Loucy (cell line): ENCODE measurements around the gene RNF126.

Experiments
- H2AFZ ChIP-seq: fragments of 200-600 bp; sonication (generic); 2 replicates; pipeline ENCODE4 v1.6.0; 2016; ENCODE audit warnings: antibody characterized with exemption, mild to moderate bottlenecking, low read length, moderate library complexity
- H3F3A ChIP-seq: fragments of 200-600 bp; 2 replicates; pipeline ENCODE4 v1.6.0; 2016; ENCODE audit warnings: antibody characterized with exemption, low read depth, mild to moderate bottlenecking
- H3K27me3 ChIP-seq: fragments of 200-600 bp; sonication (generic); 2 replicates; pipeline ENCODE4 v1.6.1; 2014; ENCODE audit warnings: low read length, mild to moderate bottlenecking; ENCODE audit not compliant: insufficient read depth, poor library complexity, severe bottlenecking
- H3K36me3 ChIP-seq: fragments of 200-600 bp; sonication (generic); 2 replicates; pipeline ENCODE4 v1.6.1; 2016; ENCODE audit warnings: low read length; ENCODE audit not compliant: insufficient read depth
- H3K4me1 ChIP-seq: fragments of 200-600 bp; sonication (generic); 2 replicates; pipeline ENCODE4 v1.5.1; 2014; ENCODE audit warnings: low read length, mild to moderate bottlenecking; ENCODE audit not compliant: insufficient read depth, poor library complexity, severe bottlenecking
- H3K4me2 ChIP-seq: fragments of 200-600 bp; sonication (generic); 2 replicates; pipeline ENCODE4 v1.6.0; 2014; ENCODE audit warnings: antibody characterized with exemption, low read length, low read depth, mild to moderate bottlenecking; ENCODE audit not compliant: poor library complexity, severe bottlenecking
- H3K4me3 ChIP-seq: fragments of 200-600 bp; sonication (generic); 2 replicates; pipeline ENCODE4 v1.5.1; 2014; ENCODE audit warnings: low read length, mild to moderate bottlenecking, mixed read lengths; ENCODE audit not compliant: poor library complexity, severe bottlenecking
- H3K79me2 ChIP-seq: fragments of 200-600 bp; sonication (generic); 2 replicates; pipeline ENCODE4 v1.6.1; 2014; ENCODE audit warnings: low read length; ENCODE audit not compliant: insufficient read depth
- H3K9ac ChIP-seq: fragments of 200-600 bp; sonication (generic); 2 replicates; pipeline ENCODE4 v1.6.0; 2014; ENCODE audit warnings: mild to moderate bottlenecking, low read depth, low read length, moderate library complexity; ENCODE audit not compliant: poor library complexity, severe bottlenecking
- H3K9me2 ChIP-seq: fragments of 200-600 bp; sonication (generic); replicated peaks from 2 replicates; pipeline ENCODE4 v1.6.1; 2016; ENCODE audit warnings: low read depth, low read length, mixed read lengths
- H3K9me3 ChIP-seq: fragments of 200-600 bp; sonication (generic); 2 replicates; pipeline ENCODE4 v1.6.1; 2014; ENCODE audit warnings: mild to moderate bottlenecking, antibody characterized with exemption, low read length, low read depth; ENCODE audit not compliant: insufficient read depth
- H4K20me1 ChIP-seq: fragments of 200-600 bp; sonication (generic); 2 replicates; pipeline ENCODE4 v1.6.0; 2014; ENCODE audit warnings: antibody characterized with exemption, low read length, mild to moderate bottlenecking; ENCODE audit not compliant: insufficient read depth, poor library complexity, severe bottlenecking
- EZH2phosphoT487 ChIP-seq: fragments of 200-600 bp; IDR thresholded peaks from 2 replicates; pipeline ENCODE4 v1.6.1; 2018; ENCODE audit warnings: antibody characterized with exemption, mild to moderate bottlenecking, moderate library complexity, borderline replicate concordance
- TF ChIP-seq, protein P1 (sequence below): fragments of 200-600 bp; sonication (generic); conservative IDR thresholded peaks from 2 replicates; pipeline ENCODE4 v1.5.1; 2014; ENCODE audit warnings: mild to moderate bottlenecking, antibody characterized with exemption, low read length

Gene RNF126

GRCh38 chr19:639253-640160, 23.5 kb downstream of the RNF126 start, which contains the start of gene FGF22:
TSS of gene FGF22 (plus strand) at chr19:639879. CDS start at chr19:639926, 47 bp downstream.
- TF ChIP-seq, protein P1, sequence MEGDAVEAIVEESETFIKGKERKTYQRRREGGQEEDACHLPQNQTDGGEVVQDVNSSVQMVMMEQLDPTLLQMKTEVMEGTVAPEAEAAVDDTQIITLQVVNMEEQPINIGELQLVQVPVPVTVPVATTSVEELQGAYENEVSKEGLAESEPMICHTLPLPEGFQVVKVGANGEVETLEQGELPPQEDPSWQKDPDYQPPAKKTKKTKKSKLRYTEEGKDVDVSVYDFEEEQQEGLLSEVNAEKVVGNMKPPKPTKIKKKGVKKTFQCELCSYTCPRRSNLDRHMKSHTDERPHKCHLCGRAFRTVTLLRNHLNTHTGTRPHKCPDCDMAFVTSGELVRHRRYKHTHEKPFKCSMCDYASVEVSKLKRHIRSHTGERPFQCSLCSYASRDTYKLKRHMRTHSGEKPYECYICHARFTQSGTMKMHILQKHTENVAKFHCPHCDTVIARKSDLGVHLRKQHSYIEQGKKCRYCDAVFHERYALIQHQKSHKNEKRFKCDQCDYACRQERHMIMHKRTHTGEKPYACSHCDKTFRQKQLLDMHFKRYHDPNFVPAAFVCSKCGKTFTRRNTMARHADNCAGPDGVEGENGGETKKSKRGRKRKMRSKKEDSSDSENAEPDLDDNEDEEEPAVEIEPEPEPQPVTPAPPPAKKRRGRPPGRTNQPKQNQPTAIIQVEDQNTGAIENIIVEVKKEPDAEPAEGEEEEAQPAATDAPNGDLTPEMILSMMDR = no peak
- no peak for TF ChIP-seq EZH2phosphoT487
- H3K27me3 ChIP-seq = no peaks in the 10 kb centered on the region
- no peaks in the 10 kb centered on the region for H3K9me2 ChIP-seq
- H3K36me3 ChIP-seq = no peaks in the 10 kb centered on the region
- H3K9me3 ChIP-seq = no peaks in the 10 kb centered on the region
- H3K79me2 ChIP-seq = no peaks in the 10 kb centered on the region
- H3K4me3 ChIP-seq = no peak within 1 kb of the TSS
- H3F3A ChIP-seq = no peaks in the 10 kb centered on the region
- H2AFZ ChIP-seq = no peak within 1 kb of the TSS
- no peak within 1 kb of the TSS for H3K4me2 ChIP-seq
- H3K9ac ChIP-seq = no peak within 1 kb of the TSS
- no peaks in the 10 kb centered on the region for H3K4me1 ChIP-seq
- H4K20me1 ChIP-seq = no peaks in the 10 kb centered on the region

DNA sequence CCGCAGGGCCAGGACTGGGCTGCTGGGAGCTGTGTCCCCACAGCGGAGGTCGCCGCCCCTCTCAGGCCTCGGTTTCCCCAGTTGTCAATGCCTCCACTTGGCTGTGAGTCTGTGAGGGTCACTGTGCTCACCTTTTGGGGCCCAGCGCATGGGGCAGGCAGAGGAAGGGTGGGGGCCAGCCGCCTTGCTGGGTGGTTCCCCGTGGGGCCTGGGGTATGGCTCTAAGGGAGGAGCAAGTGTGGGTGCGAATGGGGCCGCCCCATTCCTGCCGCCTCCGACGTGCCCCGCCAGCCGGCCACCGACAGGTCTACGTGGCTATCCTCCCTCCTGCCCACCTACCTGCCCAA, 24.1 kb downstream of the RNF126 start:
- H3K9ac ChIP-seq = no peak overlapping the region
- TF ChIP-seq EZH2phosphoT487 = no peak
- TF ChIP-seq, protein P1 = no peak
- H3K79me2 ChIP-seq = no peaks in the 10 kb centered on the region
- H3K27me3 ChIP-seq = no peaks in the 10 kb centered on the region
- H3K9me2 ChIP-seq = no peaks in the 10 kb centered on the region
- H3K9me3 ChIP-seq = no peaks in the 10 kb centered on the region
- no peaks in the 10 kb centered on the region for H3K36me3 ChIP-seq
- H3K4me2 ChIP-seq = no peak overlapping the region
- no peaks in the 10 kb centered on the region for H4K20me1 ChIP-seq
- H2AFZ ChIP-seq = no peak overlapping the region
- peaks cover 3% of the 10 kb centered on the region for H3K4me1 ChIP-seq
- H3F3A ChIP-seq = no peaks in the 10 kb centered on the region
- H3K4me3 ChIP-seq = no peak overlapping the region

DNA sequence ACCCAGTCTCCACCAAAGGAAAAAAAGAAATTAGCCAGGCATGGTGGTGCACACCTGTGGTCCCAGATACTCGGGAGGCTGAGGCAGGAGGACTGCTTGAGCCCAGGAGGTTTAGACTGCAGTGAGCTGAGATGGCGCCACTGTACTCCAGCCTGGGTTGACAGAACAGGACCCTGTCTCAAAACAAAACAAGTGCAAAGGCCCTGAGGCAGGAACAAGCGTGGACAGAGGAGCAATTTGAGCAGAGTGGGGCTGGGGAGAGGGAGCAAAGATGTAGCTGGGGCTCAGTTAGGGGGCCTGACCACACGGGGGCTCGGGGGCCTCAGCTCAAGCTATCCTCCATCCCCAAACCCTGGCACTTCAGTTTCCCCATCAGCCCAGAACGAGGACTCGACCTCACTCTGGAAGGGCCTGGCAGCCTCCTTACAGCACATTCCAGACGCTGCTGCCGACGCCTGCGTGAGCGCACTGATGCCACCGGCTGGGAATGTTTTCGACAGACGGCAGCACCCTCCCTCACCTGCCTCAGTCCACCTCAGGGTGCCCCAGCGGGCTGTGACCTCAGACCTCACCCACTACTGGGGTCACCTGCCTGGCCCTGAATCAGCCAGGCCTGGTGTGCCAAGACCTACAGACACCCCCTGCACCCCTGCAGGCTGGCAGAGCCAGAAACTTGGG, 27.9 kb downstream of the RNF126 start:
- peaks cover 29% of the 10 kb centered on the region for H3K79me2 ChIP-seq
- peaks cover 5% of the 10 kb centered on the region for H4K20me1 ChIP-seq
- no peak overlapping the region for H2AFZ ChIP-seq
- no peaks in the 10 kb centered on the region for H3K9me2 ChIP-seq
- no peak overlapping the region for H3K4me3 ChIP-seq
- H3F3A ChIP-seq = no peaks in the 10 kb centered on the region
- TF ChIP-seq, protein P1 = no peak
- TF ChIP-seq EZH2phosphoT487 = no peak
- no peak overlapping the region for H3K4me2 ChIP-seq
- H3K4me1 ChIP-seq = peaks cover 11% of the 10 kb centered on the region
- H3K27me3 ChIP-seq = no peaks in the 10 kb centered on the region
- H3K36me3 ChIP-seq = no peaks in the 10 kb centered on the region
- H3K9me3 ChIP-seq = no peaks in the 10 kb centered on the region
- H3K9ac ChIP-seq = no peak overlapping the region
